ENCODE data around the gene PHF20. TPM values are rescaled to one million over a fixed set of nuclear protein-coding genes. Genes with fewer than 3 reads are reported as not detected.
"Not testable (repeated sequence)": the region's sequence is repeated elsewhere in the genome, so short reads cannot be mapped to it uniquely, and the experiment has no call there.

PHF20 gene
- total RNA-seq, 1 donor from 2014 or later = 26.6 TPM

- H3K27ac ChIP-seq (ENCODE audit: low read depth, low read length) = no peak overlapping the region
- H3K27me3 ChIP-seq (ENCODE audit: control insufficient read depth in 3 of 3, insufficient read depth in 3 of 3, low read length in 3 of 3) = no peaks in the 10 kb centered on the region
- H3K4me1 ChIP-seq (ENCODE audit: control insufficient read depth in 3 of 3, insufficient read depth in 3 of 3, low read length in 3 of 3) = peaks cover 0 to 2% (median 2%) of the 10 kb centered on the region in 3 donors
- no peaks in the 10 kb centered on the region for H3K9me3 ChIP-seq (ENCODE audit: control insufficient read depth in 3 of 3, low read length in 3 of 3)
- H3K36me3 ChIP-seq (ENCODE audit: control insufficient read depth in 3 of 3, insufficient read depth in 3 of 3, low read length in 3 of 3) = no peaks in the 10 kb centered on the region
- no peak overlapping the region for H3K9ac ChIP-seq (ENCODE audit: low read depth in 1 of 3, low read length in 3 of 3)
- no peak overlapping the region for H3K4me3 ChIP-seq (ENCODE audit: low read length in 3 of 3)
Measured at GRCh38 chr20:35991142-35991771, 219.4 kb downstream of the PHF20 start.

GRCh38 chr20:35992713-35993335 is 221.0 kb downstream of the PHF20 start:
- H3K36me3 ChIP-seq (ENCODE audit: control insufficient read depth in 3 of 3, insufficient read depth in 3 of 3, low read length in 3 of 3) = no peaks in the 10 kb centered on the region
- H3K27me3 ChIP-seq (ENCODE audit: control insufficient read depth in 3 of 3, insufficient read depth in 3 of 3, low read length in 3 of 3) = no peaks in the 10 kb centered on the region
- H3K4me3 ChIP-seq (ENCODE audit: low read length in 3 of 3) = no peak overlapping the region
- H3K4me1 ChIP-seq (ENCODE audit: control insufficient read depth in 3 of 3, insufficient read depth in 3 of 3, low read length in 3 of 3) = peaks cover 0 to 2% (median 2%) of the 10 kb centered on the region in 3 donors
- no peak overlapping the region for H3K9ac ChIP-seq (ENCODE audit: low read depth in 1 of 3, low read length in 3 of 3)
- H3K9me3 ChIP-seq (ENCODE audit: control insufficient read depth in 3 of 3, low read length in 3 of 3) = no peaks in the 10 kb centered on the region
- no peak overlapping the region for H3K27ac ChIP-seq (ENCODE audit: low read depth, low read length)

DNA sequence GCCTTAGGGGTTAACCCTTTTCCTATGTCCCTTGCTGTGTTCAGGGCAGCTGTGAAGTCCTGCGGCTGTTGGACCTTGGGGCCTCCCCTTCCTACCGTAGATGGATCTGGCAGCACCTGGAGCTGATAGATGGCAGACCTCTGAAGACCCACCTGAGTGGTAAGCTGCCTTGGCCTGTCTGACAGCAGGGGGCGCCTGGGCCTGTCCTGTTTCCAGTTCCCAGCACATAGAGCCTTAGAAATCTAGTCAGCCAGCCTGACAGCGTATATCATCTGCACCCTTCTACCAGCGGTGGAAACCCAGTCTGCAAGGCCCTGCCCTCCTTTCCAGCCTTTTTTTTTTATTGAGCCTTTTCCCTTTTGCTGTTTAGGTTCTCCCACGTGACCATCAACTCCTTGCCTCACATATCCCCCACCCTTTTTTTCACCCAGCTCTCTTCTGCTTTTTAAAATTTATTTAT is 223.2 kb downstream of the PHF20 start:
- Histone ChIP-seq H3K27ac (ENCODE audit: low read depth, low read length) (no peak overlapping the region), H3K36me3 (ENCODE audit: control insufficient read depth in 3 of 3, insufficient read depth in 3 of 3, low read length in 3 of 3) (no peaks in the 10 kb centered on the region), H3K4me3 (ENCODE audit: low read length in 3 of 3) (no peak overlapping the region), H3K9ac (ENCODE audit: low read depth in 1 of 3, low read length in 3 of 3) (no peak overlapping the region), H3K4me1 (ENCODE audit: control insufficient read depth in 3 of 3, insufficient read depth in 3 of 3, low read length in 3 of 3) (peaks cover 0 to 2% (median 2%) of the 10 kb centered on the region in 3 donors), H3K27me3 (ENCODE audit: control insufficient read depth in 3 of 3, insufficient read depth in 3 of 3, low read length in 3 of 3) (no peaks in the 10 kb centered on the region), H3K9me3 (ENCODE audit: control insufficient read depth in 3 of 3, low read length in 3 of 3) (no peaks in the 10 kb centered on the region)

GRCh38 chr20:35996492-35996891 is 224.7 kb downstream of the PHF20 start:
- H3K4me1 ChIP-seq (ENCODE audit: control insufficient read depth in 3 of 3, insufficient read depth in 3 of 3, low read length in 3 of 3); H3K4me3 ChIP-seq (ENCODE audit: low read length in 3 of 3); H3K27me3 ChIP-seq (ENCODE audit: control insufficient read depth in 3 of 3, insufficient read depth in 3 of 3, low read length in 3 of 3); H3K27ac ChIP-seq (ENCODE audit: low read depth, low read length); H3K36me3 ChIP-seq (ENCODE audit: control insufficient read depth in 3 of 3, insufficient read depth in 3 of 3, low read length in 3 of 3); H3K9ac ChIP-seq (ENCODE audit: low read depth in 1 of 3, low read length in 3 of 3); H3K9me3 ChIP-seq (ENCODE audit: control insufficient read depth in 3 of 3, low read length in 3 of 3): not testable (repeated sequence)

Small RNAs within 50 kb of the gene (small RNA-seq; reads per million reads assigned to genes)
- gene COX7BP2 = not detected
- gene HIGD1AP16 = not detected
- not detected for gene RF00019
- not detected for gene RF00026
- gene RNU4-40P = not detected
- not detected for gene RNU6-937P

Other genes starting within 250 kb of the PHF20 start
- gene C20orf173, start 242.4 kb upstream of the PHF20 start, total RNA-seq = not detected
- 328 TPM for gene ERGIC3, start 229.9 kb upstream of the PHF20 start, total RNA-seq
- gene SPAG4, start 156.2 kb upstream of the PHF20 start, total RNA-seq = 1.0 TPM
- 116 TPM for gene CPNE1, start 107.1 kb upstream of the PHF20 start, total RNA-seq
- 38.6 TPM for gene RBM12, start 107.1 kb upstream of the PHF20 start, total RNA-seq
- 11.5 TPM for gene NFS1, start 72.7 kb upstream of the PHF20 start, total RNA-seq
- gene ROMO1, start 72.6 kb upstream of the PHF20 start, total RNA-seq = 103 TPM
- 407 TPM for gene RBM39, start 29.8 kb upstream of the PHF20 start, total RNA-seq
- gene SCAND1, start 182.5 kb downstream of the PHF20 start, total RNA-seq = 28.7 TPM
- gene CNBD2, start 196.6 kb downstream of the PHF20 start, total RNA-seq = 5.2 TPM

Data from skeletal muscle tissue (tissue), 5 donors.